ENCODE data around the gene DTX1. TPM values are rescaled to one million over a fixed set of nuclear protein-coding genes. Genes with fewer than 3 reads are reported as not detected.

Gene DTX1
- total RNA-seq, 1 experiment from 2014 or later: 0.44 TPM

DNA sequence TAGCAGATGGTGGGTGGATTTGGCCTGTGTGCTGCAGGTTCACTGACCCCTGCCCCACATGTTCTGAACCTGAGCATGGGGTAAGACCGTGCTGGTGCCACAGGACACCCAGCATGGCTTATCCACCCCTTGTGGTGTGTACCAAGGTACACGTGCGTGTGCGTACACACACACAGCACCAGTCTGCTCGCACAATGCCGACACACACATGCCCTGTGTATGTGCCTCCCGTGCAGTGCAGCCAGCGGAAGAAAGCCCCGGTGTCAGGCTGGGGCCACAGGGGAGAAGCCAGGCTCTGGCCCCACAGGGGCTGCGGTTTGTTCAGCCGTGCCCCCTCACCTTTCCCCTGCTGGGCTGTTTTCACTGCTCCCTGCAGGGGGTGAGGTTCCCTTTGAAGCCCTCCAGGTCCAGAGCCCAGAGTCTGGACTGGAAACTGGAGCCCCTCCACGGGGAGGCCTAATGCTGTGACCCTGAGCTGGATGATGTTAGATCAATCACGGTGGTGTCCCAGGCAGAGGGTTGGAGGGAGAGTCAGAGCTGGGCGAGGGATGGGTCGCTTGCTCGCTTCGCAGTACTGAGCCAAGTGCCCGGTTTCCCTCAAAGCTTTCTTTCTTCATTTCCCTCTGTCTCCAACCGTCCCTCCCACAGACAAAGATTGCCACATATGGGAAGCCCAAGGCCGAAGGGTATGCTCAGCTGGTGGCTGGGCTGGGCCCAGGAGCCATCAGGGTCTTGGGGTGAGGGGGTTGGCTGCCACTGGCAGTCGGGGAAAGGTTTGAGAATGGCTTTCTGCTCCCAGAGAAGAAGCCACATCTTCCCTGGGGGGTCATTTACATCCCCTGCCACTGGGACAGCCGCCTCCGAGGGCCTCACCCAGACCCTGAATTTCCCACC lies 6.2 kb downstream of the DTX1 start:
- no TSS peak for BruUV-seq (replicated peaks)
- Histone ChIP-seq H3K4me1 (ENCODE audit: control insufficient read depth, insufficient read depth, low read length) (no peaks in the 10 kb centered on the region; the same call in 1 of the 2 replicates), H3K4me3 (ENCODE audit: low read depth in 2 of 2, low read length in 2 of 2) (no peak overlapping the region), H3K36me3 (ENCODE audit: control insufficient read depth, insufficient read depth, low read length) (no peaks in the 10 kb centered on the region), H3K9me3 (ENCODE audit: control insufficient read depth, insufficient read depth, low read depth, low read length) (no peaks in the 10 kb centered on the region), H3K27ac (ENCODE audit: low read length) (no peak overlapping the region), H3K27me3 (ENCODE audit: control insufficient read depth, insufficient read depth, low read length) (no peaks in the 10 kb centered on the region; the same call in 1 of the 2 replicates)
- ChIA-PET POLR2A (no interaction called here), CTCF (no interaction called here)
- in situ Hi-C loops (cut with HindIII; ENCODE audit: low pct_unique_long_range_greater_than_20kb, low sequenced_read_pairs) (loop anchor here (25.0 kb wide), 1 partner anchor 100 kb away; no protein-coding TSS in a partner anchor), intact Hi-C loops (cut with micrococcal nuclease; ENCODE audit: unreplicated experiment) (no loop called here)
- DNase-seq (ENCODE audit: low read depth, low spot score) (no peak), ATAC-seq (no peak)
- TF ChIP-seq, protein P1, sequence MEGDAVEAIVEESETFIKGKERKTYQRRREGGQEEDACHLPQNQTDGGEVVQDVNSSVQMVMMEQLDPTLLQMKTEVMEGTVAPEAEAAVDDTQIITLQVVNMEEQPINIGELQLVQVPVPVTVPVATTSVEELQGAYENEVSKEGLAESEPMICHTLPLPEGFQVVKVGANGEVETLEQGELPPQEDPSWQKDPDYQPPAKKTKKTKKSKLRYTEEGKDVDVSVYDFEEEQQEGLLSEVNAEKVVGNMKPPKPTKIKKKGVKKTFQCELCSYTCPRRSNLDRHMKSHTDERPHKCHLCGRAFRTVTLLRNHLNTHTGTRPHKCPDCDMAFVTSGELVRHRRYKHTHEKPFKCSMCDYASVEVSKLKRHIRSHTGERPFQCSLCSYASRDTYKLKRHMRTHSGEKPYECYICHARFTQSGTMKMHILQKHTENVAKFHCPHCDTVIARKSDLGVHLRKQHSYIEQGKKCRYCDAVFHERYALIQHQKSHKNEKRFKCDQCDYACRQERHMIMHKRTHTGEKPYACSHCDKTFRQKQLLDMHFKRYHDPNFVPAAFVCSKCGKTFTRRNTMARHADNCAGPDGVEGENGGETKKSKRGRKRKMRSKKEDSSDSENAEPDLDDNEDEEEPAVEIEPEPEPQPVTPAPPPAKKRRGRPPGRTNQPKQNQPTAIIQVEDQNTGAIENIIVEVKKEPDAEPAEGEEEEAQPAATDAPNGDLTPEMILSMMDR (IDR thresholded peaks at IDR 0.05): no peak
- TF ChIP-seq SIN3A (IDR thresholded peaks at IDR 0.05; ENCODE audit: borderline replicate concordance, insufficient read depth, low read depth, low read length): no peak

DNA sequence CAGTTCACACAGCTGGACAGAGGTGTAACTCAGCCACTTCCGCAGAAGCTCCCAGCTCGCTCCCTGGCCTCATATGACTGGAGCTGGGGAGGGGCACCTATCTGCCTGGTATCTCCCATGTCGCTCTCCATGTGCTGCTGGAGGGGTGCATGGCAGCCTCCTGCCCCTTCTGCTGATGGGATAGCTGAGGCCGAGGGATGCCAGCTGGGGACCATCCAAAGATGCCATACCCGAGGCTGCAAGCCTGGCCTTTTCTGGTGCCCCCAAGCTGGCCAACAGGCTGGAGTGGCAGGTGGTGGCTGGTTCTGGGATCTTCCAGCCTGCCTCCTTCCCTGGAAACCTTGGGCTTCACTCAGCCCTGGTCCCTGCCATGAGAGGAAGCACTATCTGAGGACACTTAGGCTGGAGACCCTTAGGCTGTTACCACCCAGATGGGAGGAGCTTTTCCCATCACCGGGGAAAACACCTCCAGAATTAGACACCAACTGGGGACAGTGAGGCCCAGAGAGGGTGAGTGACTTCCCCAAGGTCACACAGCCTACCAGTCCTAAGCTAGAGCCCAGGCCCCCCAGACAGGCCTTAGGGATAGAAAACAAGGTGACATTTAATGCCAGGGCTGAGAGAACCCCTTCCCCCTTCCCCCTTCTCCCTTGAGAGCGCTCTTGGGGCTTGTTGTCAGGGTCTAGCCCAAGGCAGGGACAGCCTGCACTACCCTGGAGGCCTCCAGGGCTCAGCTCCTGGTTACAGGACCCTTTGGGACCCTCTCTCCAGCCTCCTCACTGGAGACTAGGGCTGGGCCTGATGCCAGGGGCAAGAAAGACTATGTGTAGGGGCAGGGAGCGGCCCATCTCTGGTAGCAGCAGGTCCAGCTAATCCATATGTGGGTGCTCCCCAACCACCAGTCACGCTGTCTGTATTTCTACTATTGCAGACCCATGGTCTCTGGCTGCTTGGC lies 7.1 kb downstream of the DTX1 start:
- Histone ChIP-seq H3K4me1 (ENCODE audit: control insufficient read depth, insufficient read depth, low read length) (no peaks in the 10 kb centered on the region; the same call in 1 of the 2 replicates), H3K4me3 (ENCODE audit: low read depth in 2 of 2, low read length in 2 of 2) (no peak overlapping the region), H3K27ac (ENCODE audit: low read length) (no peak overlapping the region), H3K27me3 (ENCODE audit: control insufficient read depth, insufficient read depth, low read length) (no peaks in the 10 kb centered on the region; the same call in 1 of the 2 replicates), H3K9me3 (ENCODE audit: control insufficient read depth, insufficient read depth, low read depth, low read length) (no peaks in the 10 kb centered on the region), H3K36me3 (ENCODE audit: control insufficient read depth, insufficient read depth, low read length) (no peaks in the 10 kb centered on the region)
- ATAC-seq: no peak
- ChIA-PET CTCF (no interaction called here), POLR2A (no interaction called here)
- in situ Hi-C loops (cut with HindIII; ENCODE audit: low pct_unique_long_range_greater_than_20kb, low sequenced_read_pairs) (loop anchor here (25.0 kb wide), 1 partner anchor 99 kb away; no protein-coding TSS in a partner anchor), intact Hi-C loops (cut with micrococcal nuclease; ENCODE audit: unreplicated experiment) (no loop called here)
- no peak for DNase-seq (ENCODE audit: low read depth, low spot score)
- TF ChIP-seq TCF7L2 (IDR thresholded peaks at IDR 0.05; ENCODE audit: low read depth, low read length): no peak
- TF ChIP-seq, protein P1 (IDR thresholded peaks at IDR 0.05): no peak
- TF ChIP-seq, protein P2, sequence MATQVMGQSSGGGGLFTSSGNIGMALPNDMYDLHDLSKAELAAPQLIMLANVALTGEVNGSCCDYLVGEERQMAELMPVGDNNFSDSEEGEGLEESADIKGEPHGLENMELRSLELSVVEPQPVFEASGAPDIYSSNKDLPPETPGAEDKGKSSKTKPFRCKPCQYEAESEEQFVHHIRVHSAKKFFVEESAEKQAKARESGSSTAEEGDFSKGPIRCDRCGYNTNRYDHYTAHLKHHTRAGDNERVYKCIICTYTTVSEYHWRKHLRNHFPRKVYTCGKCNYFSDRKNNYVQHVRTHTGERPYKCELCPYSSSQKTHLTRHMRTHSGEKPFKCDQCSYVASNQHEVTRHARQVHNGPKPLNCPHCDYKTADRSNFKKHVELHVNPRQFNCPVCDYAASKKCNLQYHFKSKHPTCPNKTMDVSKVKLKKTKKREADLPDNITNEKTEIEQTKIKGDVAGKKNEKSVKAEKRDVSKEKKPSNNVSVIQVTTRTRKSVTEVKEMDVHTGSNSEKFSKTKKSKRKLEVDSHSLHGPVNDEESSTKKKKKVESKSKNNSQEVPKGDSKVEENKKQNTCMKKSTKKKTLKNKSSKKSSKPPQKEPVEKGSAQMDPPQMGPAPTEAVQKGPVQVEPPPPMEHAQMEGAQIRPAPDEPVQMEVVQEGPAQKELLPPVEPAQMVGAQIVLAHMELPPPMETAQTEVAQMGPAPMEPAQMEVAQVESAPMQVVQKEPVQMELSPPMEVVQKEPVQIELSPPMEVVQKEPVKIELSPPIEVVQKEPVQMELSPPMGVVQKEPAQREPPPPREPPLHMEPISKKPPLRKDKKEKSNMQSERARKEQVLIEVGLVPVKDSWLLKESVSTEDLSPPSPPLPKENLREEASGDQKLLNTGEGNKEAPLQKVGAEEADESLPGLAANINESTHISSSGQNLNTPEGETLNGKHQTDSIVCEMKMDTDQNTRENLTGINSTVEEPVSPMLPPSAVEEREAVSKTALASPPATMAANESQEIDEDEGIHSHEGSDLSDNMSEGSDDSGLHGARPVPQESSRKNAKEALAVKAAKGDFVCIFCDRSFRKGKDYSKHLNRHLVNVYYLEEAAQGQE (IDR thresholded peaks at IDR 0.05; ENCODE audit: insufficient read depth in 1 of 2, low read depth in 2 of 2, low read length in 1 of 2): no peak
- TF ChIP-seq SIN3A (IDR thresholded peaks at IDR 0.05; ENCODE audit: borderline replicate concordance, insufficient read depth, low read depth, low read length): no peak
- no peak for TF ChIP-seq POLR2AphosphoS5 (IDR thresholded peaks at IDR 0.05; ENCODE audit: low read depth, low read length)
- BruUV-seq (replicated peaks): no TSS peak
